GM12864 (cell line): Measurements from ENCODE around the gene ALG8.
"Not testable (repeated sequence)": the region's sequence is repeated elsewhere in the genome, so short reads cannot be mapped to it uniquely, and the experiment has no call there.

Experiments used
- DNase-seq: peaks from one replicate; pipeline ENCODE4 v3.0.0-alpha.2; 2011; ENCODE audit warnings: low read depth
- H3K4me3 ChIP-seq: 2 replicates; pipeline ENCODE4 v1.5.1; 2011; ENCODE audit warnings: mild to moderate bottlenecking, low read depth, low read length, control low read depth
- TF ChIP-seq, protein P1 (sequence below): IDR thresholded peaks from 2 replicates; pipeline ENCODE4 v1.5.1; 2011; ENCODE audit warnings: low read depth, mild to moderate bottlenecking, moderate library complexity, low read length, control low read depth, inconsistent platforms; ENCODE audit errors: missing control alignments

ALG8 gene

DNA sequence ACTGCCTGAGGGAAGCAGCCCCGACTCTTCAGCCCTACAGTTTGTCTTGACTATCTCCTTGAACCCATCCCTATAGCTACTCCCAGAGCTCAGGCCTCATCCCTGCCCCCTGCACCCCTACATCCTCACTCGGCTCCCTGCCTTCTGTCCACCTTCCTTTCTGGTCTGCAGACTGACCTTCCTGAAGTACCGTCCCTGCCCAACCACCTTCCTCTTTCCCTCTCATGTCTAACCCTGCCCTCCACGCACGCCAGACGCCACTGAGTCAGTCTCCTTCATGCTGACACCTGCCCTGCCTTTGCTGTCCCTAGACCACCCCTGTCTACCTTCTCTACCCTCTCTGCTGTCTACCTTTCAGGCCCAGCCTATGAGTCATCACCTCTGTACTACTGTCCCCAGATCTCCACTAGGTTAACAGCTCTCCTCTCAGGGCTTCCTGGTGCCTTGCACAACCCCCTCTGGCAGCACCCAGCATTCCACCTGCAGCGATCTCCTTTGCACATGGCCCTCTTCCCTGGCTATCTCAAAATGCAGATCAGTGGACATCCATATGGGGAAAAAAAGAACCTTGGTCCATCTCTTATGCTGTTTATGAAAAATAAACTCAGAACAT lies 40.1 kb upstream of the ALG8 start:
- TF ChIP-seq, protein P1, sequence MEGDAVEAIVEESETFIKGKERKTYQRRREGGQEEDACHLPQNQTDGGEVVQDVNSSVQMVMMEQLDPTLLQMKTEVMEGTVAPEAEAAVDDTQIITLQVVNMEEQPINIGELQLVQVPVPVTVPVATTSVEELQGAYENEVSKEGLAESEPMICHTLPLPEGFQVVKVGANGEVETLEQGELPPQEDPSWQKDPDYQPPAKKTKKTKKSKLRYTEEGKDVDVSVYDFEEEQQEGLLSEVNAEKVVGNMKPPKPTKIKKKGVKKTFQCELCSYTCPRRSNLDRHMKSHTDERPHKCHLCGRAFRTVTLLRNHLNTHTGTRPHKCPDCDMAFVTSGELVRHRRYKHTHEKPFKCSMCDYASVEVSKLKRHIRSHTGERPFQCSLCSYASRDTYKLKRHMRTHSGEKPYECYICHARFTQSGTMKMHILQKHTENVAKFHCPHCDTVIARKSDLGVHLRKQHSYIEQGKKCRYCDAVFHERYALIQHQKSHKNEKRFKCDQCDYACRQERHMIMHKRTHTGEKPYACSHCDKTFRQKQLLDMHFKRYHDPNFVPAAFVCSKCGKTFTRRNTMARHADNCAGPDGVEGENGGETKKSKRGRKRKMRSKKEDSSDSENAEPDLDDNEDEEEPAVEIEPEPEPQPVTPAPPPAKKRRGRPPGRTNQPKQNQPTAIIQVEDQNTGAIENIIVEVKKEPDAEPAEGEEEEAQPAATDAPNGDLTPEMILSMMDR = no peak
- DNase-seq = no peak
- H3K4me3 ChIP-seq = no peak overlapping the region

DNA sequence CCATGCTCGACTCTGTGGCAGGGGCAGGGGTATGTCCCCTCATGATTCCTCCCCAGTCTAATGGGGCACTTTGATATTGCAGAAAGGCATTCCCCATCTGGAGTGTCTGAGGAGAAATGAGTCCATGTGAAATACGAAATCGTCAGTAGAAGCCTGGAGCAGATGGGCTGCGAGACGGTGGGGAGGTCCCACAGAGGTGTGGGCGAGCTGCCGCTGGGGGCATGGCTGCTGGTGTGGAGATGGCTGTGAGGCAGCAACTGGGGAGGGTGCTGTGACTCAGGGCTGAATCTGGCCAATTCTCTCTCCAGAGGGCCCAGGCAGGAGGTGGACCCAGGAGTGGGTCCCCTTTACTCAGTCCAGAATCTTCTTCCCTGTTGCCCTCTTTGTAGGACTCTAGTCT lies 37.8 kb upstream of the ALG8 start:
- TF ChIP-seq, protein P1 = no peak
- DNase-seq = no peak
- no peak overlapping the region for H3K4me3 ChIP-seq

DNA sequence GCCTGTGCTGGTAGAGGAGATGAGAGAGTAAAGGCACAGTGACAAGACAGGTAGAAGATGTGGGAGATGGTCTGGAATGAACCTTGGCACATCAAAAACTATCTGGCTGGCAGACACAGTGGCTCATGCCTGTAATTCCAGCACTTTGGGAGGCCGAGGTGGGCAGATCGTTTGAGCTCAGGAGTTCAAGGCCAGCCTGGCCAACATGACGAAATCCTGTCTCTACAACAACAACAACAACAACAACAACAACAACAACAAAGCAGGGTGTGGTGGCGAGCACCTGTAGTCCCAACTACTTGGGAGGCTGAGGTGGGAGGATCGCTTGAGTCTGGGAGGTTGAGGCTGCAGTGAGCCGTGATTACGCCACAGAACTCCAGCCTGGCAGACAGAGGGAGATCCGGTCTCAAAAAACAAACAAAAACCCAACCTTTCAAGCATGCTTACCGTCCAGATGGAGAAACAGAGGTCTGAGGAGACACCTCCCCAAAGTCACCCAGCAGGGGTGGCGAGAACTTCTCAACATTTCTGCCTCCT lies 37.2 kb upstream of the ALG8 start:
- TF ChIP-seq, protein P1 = no peak
- no peak overlapping the region for H3K4me3 ChIP-seq
- DNase-seq = no peak

DNA sequence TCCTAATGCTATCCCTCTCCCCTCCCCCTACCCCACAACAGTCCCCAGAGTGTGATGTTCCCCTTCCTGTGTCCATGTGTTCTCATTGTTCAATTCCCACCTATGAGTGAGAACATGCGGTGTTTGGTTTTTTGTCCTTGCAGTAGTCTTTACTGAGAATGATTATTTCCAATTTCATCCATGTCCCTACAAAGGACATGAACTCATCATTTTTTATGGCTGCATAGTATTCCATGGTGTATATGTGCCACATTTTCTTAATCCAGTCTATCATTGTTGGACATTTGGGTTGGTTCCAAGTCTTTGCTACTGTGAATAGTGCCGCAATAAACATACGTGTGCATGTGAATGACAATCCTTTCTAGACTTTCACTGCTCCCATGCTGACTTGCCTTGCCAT lies 36.4 kb upstream of the ALG8 start:
- H3K4me3 ChIP-seq, DNase-seq: not testable (repeated sequence)

DNA sequence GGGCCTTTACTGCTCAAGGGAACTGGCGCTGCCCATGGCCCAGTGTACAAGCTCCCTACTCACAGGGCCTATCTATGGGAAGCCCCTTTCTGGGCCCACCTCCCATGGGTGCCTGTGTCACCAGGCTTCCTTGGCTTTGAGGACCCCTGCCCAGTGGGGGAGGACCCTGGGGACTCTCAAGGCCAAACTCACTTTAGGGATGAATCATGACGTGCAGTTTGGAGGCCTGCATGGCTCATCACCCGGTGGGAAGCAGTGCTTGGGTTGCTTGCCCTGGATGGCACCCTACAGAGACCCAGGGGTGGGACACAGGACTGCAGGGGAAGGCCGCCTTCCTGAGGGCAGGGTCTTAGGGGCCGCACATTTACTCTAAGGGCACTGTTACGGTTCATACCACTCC lies 32.5 kb upstream of the ALG8 start:
- DNase-seq = no peak
- no peak overlapping the region for H3K4me3 ChIP-seq
- TF ChIP-seq, protein P1 = no peak

DNA sequence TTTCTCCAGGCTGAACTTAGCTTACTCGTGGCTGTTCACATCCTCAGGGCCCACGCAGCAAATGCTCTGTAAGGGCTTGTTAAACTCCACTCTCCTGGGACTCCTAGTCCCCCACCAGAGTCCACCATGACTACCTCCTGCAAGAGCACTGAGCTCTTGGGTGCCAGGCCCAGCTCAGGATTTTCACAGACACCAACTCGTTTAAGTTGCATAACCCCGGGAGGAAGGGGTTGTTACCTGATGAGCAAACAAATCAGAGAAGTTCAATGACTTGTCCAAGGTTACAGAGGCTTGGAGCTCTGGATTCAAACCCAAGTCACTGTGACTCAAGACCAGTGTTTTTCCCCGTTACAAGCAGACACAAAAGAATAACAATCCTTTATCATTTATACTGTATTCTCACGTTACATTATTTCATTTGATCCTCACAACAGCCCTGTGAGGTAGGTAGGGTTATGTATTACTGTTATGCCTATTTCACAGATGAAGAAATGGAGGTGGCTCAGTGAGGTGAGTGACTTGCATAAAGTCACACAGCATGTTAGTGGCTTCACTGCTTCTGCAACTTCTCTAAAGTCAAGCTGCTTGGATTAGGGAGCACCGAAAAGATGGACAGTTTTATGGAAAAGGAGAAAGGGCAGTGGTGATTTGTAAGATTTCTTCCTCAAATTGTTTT lies 31.6 kb upstream of the ALG8 start:
- no peak for DNase-seq
- H3K4me3 ChIP-seq = no peak overlapping the region
- TF ChIP-seq, protein P1 = no peak

DNA sequence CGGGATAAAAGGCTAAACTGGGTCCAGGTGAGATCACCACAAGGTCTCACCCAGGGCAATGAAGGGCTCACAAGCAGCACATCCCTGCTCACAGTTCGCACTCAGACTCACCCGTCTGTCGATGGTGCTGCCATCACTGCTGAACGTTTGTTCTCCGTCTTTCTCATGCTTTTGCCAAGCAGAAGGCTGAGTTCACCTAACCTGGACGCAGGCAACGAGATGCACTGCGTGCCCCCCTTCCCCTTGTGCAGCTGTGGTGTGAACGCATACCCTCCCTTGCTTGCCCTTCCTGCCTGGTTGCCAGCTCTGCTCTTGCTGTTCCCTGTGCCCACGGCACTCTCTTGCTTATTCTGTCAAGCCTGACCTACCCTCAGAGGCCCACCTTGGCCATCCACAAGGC lies 31.0 kb upstream of the ALG8 start:
- no peak for DNase-seq
- no peak overlapping the region for H3K4me3 ChIP-seq
- TF ChIP-seq, protein P1 = no peak
